ENCODE results near the gene AXIN2.
A peak's percentile ranks its signal among the peaks of the same experiment; 100 is the strongest.

Gene AXIN2

GRCh38 chr17:65584604-65585521 is 23.4 kb upstream of the AXIN2 start:
- DNase-seq (ENCODE audit: low read depth) = no peak

- no peak for DNase-seq (ENCODE audit: low read depth)
Observed at GRCh38 chr17:65583921-65584603, 22.6 kb upstream of the AXIN2 start.

GRCh38 chr17:65576939-65577338 is 15.5 kb upstream of the AXIN2 start:
- no peak for DNase-seq (ENCODE audit: low read depth)

- no peak for DNase-seq (ENCODE audit: low read depth)
Observed at GRCh38 chr17:65573282-65573602, 11.8 kb upstream of the AXIN2 start.

- DNase-seq (ENCODE audit: low read depth) = no peak
Observed at GRCh38 chr17:65572581-65573281, 11.3 kb upstream of the AXIN2 start.

- DNase-seq (ENCODE audit: low read depth) = no peak
Observed at GRCh38 chr17:65572186-65572580, 10.7 kb upstream of the AXIN2 start.

- DNase-seq (ENCODE audit: low read depth) = no peak
Observed at GRCh38 chr17:65568918-65569317, 7.5 kb upstream of the AXIN2 start.

GRCh38 chr17:65567566-65567965 is 6.1 kb upstream of the AXIN2 start:
- DNase-seq (ENCODE audit: low read depth) = no peak

- no peak for DNase-seq (ENCODE audit: low read depth)
Observed at GRCh38 chr17:65565559-65565958, 4.1 kb upstream of the AXIN2 start.

GRCh38 chr17:65564793-65565192 is 3.3 kb upstream of the AXIN2 start:
- DNase-seq (ENCODE audit: low read depth) = peak; percentile 43

- DNase-seq (ENCODE audit: low read depth) = no peak
Observed at GRCh38 chr17:65562206-65562531, 721 bp upstream of the AXIN2 start.

GRCh38 chr17:65560628-65561451 is 608 bp downstream of the AXIN2 start:
- DNase-seq (ENCODE audit: low read depth) = peak; percentile 84

- DNase-seq (ENCODE audit: low read depth) = no peak
Observed at GRCh38 chr17:65559804-65560627, 1.4 kb downstream of the AXIN2 start.

- no peak for DNase-seq (ENCODE audit: low read depth)
Observed at GRCh38 chr17:65559461-65559803, 2.0 kb downstream of the AXIN2 start.

GRCh38 chr17:65558683-65559460 is 2.6 kb downstream of the AXIN2 start:
- no peak for DNase-seq (ENCODE audit: low read depth)

- no peak for DNase-seq (ENCODE audit: low read depth)
Observed at GRCh38 chr17:65558311-65558682, 3.2 kb downstream of the AXIN2 start.

- DNase-seq (ENCODE audit: low read depth) = peak; percentile 50
Observed at GRCh38 chr17:65557349-65558310, 3.8 kb downstream of the AXIN2 start.

GRCh38 chr17:65556910-65557348 is 4.5 kb downstream of the AXIN2 start:
- DNase-seq (ENCODE audit: low read depth) = peak; percentile 15
